ENCODE results near the gene MYL6. TPM values are rescaled to one million over a fixed set of nuclear protein-coding genes. Genes with fewer than 3 reads are reported as not detected.
"Not testable (repeated sequence)": the region's sequence is repeated elsewhere in the genome, so short reads cannot be mapped to it uniquely, and the experiment has no call there.

Gene MYL6
- total RNA-seq, 1 donor from 2014 or later = 673 TPM

DNA sequence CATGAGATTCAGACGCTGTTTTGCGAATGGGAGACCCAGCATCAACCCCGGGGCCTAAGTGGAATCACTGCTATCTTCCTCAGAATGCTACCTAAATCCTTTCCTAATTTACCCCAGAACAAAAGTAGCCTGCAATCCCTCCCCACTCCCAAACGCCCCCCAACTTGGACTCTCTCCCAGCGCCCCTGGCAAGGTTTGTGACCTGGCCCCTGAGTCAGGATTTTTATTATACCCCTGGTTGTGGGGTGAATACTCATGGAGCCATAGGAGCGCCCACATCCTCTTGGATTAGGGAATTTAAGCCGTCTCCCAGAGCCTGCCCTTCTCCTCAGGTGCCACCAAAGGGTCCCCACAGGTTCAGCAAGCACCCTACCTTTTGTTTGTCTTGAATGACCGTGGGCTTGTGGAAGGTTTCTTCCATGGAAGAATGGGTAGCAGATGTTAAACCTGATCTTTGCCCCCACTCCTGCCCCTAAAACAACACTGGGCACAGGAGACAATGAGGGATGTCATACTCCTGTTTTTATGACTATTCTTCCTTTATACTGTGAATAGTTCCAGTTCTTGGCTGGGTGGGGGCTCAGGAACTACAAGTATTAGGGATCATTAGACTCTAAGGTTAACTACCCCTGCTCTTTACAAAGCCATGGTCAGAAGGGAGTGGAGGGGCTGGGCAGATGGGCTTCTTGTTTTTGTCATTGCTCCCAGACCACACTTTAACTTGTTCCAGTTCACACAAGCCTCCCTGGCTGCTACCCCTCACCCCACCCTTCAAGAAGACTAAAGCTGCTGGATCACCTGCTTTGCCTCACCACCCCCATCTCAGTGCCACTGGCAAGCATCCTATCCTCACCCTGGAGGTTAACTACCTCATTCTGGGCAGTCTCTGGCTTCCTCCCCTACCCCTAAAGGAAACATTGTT lies 5.1 kb upstream of the MYL6 start:
- no peak for DNase-seq (ENCODE audit: missing footprints)
- no peak for ATAC-seq
- intact Hi-C loops (cut with DNase I) = no loop called here

- ATAC-seq = no peak
- intact Hi-C loops (cut with DNase I) = no loop called here
- DNase-seq (ENCODE audit: missing footprints) = no peak
Observed at GRCh38 chr12:56153678-56154065, 4.5 kb upstream of the MYL6 start.

GRCh38 chr12:56154246-56154771 lies 3.9 kb upstream of the MYL6 start:
- ATAC-seq (no peak), DNase-seq (ENCODE audit: missing footprints) (no peak)

DNA sequence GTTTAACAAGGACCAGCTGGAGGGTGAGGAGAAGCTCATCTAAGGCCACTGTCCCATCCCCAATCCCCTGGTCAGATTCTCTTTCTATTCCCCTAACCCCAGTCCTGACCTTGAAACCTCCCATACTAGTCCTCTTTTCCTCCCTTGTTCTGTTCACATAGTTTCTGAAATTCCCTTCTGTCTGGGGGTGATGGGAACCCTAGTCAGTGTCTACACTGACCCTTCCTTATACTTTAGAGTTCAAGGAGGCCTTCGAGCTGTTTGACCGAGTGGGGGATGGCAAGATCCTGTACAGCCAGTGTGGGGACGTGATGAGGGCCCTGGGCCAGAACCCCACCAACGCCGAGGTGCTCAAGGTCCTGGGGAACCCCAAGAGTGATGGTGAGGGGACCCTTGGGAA lies 3.3 kb upstream of the MYL6 start:
- ATAC-seq (no peak), DNase-seq (ENCODE audit: missing footprints) (no peak)
- intact Hi-C loops (cut with DNase I) = loop anchor here (5.0 kb wide), 1 partner anchor 38 kb away; the partner anchor contains the start of genes RPL41 and ZC3H10

More at GRCh38 chr12:56154246-56154771, 3.9 kb upstream of the MYL6 start:
- intact Hi-C loops (cut with DNase I) = no loop called here

DNA sequence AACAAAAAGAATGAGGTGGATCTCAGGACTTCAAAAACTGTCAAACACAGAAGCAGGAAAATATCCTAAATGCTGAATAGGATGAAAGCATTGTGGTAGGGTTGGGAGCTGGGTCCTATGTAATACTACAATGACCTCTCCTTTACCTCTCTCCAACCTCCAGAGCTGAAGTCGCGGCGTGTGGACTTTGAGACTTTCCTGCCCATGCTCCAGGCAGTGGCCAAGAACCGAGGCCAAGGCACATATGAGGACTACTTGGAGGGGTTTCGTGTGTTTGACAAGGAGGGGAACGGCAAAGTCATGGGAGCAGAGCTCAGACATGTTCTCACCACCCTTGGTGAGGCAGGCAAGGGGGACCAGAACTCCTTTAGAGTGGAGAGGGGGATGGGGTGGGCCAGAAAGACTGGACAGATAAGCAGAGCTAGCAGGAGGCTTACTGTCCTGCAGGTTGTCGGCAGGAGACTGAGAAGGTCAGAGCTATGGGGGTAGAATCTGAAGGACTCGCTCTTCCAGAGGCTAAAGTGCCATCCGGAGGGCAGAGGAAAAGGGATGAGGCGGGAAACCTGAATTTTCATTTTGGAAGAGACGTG lies 2.8 kb upstream of the MYL6 start:
- intact Hi-C loops (cut with DNase I) = loop anchor here (5.0 kb wide), 1 partner anchor 38 kb away; the partner anchor contains the start of genes RPL41 and ZC3H10
- ATAC-seq = no peak
- no peak for DNase-seq (ENCODE audit: missing footprints)

GRCh38 chr12:56156464-56157200 lies 1.5 kb upstream of the MYL6 start:
- intact Hi-C loops (cut with DNase I) = loop anchor here (5.0 kb wide), 1 partner anchor 39 kb away; the partner anchor contains the start of genes RPL41 and ZC3H10
- not testable (repeated sequence) for ATAC-seq; DNase-seq (ENCODE audit: missing footprints)

DNA sequence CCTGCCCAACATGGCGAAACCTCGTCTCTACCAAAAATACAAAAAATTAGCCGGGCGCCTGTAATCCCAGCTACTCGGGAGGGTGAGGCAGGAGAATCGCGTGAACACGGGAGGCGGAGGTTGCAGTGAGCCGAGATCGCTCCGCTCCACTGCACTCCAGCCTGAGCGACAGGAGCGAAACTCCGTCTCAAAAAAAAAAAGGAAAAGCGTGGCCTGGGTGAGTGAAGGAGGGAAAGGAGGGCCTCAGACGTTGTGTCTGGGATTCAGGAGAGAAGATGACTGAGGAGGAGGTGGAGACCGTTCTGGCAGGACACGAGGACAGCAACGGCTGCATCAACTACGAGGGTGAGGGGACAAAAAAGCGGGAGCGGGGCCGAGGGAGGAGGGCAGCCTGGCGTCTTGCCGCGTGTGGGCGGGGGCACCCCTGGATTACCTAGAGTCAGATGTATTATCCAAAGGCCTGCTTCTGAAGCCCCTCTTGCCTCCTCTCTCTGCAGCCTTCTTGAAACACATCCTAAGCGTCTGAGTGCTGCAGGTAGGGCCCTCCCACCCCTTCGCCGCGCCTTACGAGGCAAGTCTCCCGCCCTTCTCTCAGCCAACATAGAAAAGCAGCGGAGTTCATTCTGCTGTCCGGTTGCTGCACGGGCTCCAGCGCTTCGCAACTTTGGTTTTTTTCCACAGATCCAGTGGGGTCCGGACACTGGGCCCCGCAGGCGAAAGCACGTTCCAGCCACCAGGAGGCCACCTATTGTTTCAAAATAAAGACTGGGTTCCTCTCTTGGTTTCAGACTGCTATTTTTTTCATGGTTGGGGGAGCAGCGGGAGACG lies 744 bp upstream of the MYL6 start:
- peak; percentile 78 for DNase-seq (ENCODE audit: missing footprints)
- peak; percentile 47 for ATAC-seq
- intact Hi-C loops (cut with DNase I) = loop anchor here (1.0 to 5.0 kb wide), 3 partner anchors 29 to 40 kb away; partner anchors contain the start of genes ESYT1, RPL41, SMARCC2 and ZC3H10

- ATAC-seq = peak; percentile 77
- intact Hi-C loops (cut with DNase I) = loop anchor here (1.0 to 5.0 kb wide), 3 partner anchors 30 to 42 kb away; partner anchors contain the start of genes ESYT1, RPL41, SMARCC2 and ZC3H10
- DNase-seq (ENCODE audit: missing footprints) = peak; percentile 92
Observed at GRCh38 chr12:56158926-56159461, 835 bp downstream of the MYL6 start.

DNA sequence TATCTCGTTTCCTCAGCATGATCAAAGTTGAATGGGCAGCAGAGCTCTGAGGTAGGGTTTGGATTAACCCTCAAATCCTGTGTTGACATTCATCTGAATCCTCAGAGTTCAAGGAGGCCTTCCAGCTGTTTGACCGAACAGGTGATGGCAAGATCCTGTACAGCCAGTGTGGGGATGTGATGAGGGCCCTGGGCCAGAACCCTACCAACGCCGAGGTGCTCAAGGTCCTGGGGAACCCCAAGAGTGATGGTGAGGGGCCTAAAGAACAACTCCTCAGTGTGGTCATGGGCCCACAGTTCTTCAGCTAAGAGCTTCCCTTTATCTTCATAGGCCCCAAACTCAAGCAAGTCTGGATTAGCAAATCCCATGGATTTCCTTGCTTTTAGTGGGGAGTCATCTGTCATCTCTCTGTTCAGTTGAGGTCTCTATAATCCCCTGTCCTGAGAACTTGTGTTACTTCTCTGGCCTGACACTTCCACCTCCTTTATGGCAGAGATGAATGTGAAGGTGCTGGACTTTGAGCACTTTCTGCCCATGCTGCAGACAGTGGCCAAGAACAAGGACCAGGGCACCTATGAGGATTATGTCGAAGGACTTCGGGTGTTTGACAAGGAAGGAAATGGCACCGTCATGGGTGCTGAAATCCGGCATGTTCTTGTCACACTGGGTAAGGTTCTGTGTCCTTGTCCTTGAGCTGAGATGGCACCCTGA lies 1.5 kb downstream of the MYL6 start:
- intact Hi-C loops (cut with DNase I) = loop anchor here (2.0 to 5.0 kb wide), 2 partner anchors 29 to 42 kb away; partner anchors contain the start of genes RPL41, SMARCC2 and ZC3H10
- ATAC-seq = no peak
- no peak for DNase-seq (ENCODE audit: missing footprints)

GRCh38 chr12:56160193-56160763 lies 2.1 kb downstream of the MYL6 start:
- intact Hi-C loops (cut with DNase I) = no loop called here
- DNase-seq (ENCODE audit: missing footprints) = no peak

GRCh38 chr12:56160894-56161689 lies 2.9 kb downstream of the MYL6 start:
- DNase-seq (ENCODE audit: missing footprints) (no peak), ATAC-seq (no peak)
- intact Hi-C loops (cut with DNase I) = no loop called here

More at GRCh38 chr12:56160193-56160763, 2.1 kb downstream of the MYL6 start:
- ATAC-seq = no peak

DNA sequence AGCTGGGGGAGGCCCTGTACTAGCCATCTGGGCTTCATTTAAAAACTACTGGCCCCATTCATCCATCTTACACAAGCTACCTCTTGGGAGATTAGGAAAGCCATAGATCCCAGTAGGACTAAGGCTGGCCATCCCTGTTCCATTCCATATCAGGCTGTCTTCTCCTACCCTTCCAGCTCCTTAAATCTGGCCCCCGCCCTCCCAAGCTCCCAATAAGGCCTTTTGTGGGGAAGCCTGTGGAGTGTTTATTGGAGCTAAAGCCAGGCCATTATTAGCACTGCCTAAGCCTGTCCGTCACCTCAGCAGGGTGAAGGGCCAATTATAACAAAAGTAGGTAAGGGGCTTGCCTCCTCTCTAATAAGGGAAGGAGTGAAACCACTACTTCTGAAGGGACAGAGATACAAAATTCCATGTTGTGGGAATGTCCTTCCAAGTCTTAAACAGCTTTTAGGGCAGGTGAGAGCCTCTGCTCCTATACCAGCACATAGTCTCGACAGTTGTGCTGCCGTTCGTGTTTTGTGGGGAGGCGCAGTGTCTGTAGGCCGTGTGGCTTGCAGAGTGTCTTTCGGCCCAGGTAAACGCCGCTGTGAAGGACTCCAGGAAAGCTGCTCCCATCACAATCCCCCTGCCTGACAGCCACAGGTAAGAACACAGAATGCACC lies 3.7 kb downstream of the MYL6 start:
- DNase-seq (ENCODE audit: missing footprints) (no peak), ATAC-seq (no peak)
- intact Hi-C loops (cut with DNase I) = no loop called here

DNA sequence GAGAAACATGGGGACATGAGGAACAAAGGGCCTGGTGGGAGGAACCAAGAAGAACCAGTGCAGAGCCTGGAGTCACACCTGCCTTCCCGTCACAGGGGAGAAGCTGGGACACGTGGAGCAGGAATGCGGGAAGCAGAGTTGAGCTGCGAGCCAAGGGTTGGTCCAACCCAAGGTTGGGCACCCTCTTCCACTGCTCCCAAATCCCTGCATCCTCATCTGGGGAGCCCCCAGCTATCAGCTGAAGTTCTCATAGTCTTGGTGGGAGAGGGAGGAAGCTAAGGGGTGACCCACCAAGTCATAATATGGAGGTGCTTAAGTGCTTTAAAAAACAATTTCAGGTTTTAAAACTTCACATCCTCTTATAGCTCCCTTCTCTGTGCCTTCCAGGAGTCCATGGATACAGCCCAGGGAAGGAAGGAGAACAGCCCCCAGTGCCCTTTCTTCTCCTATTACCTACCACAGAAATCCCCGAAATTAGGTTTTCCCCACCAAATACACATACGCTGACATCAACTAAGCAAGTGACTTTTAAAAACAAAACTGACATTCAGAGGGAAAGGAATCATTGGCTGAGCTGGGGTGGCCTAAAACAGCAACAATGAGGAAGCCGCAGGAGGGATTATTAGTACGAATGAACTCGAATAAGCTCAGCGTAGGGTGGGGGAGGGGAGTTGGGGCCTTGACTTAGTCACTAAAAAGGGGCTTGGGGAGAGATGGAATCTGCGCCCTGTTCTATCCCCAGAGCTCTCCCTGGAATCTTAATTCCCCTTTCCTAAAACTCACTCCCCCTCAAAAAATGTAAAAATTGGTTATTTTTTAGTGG lies 4.5 kb downstream of the MYL6 start:
- ATAC-seq = no peak
- intact Hi-C loops (cut with DNase I) = no loop called here
- DNase-seq (ENCODE audit: missing footprints) = no peak

- no peak for DNase-seq (ENCODE audit: missing footprints)
- no peak for ATAC-seq
- intact Hi-C loops (cut with DNase I) = no loop called here
Observed at GRCh38 chr12:56163533-56164344, 5.6 kb downstream of the MYL6 start.

All from Right ventricle myocardium inferior (tissue), 1 donor.